ENCODE data around the gene ARHGAP28.
"Not testable (repeated sequence)": the region's sequence is repeated elsewhere in the genome, so short reads cannot be mapped to it uniquely, and the experiment has no call there.

The ARHGAP28 gene

DNA sequence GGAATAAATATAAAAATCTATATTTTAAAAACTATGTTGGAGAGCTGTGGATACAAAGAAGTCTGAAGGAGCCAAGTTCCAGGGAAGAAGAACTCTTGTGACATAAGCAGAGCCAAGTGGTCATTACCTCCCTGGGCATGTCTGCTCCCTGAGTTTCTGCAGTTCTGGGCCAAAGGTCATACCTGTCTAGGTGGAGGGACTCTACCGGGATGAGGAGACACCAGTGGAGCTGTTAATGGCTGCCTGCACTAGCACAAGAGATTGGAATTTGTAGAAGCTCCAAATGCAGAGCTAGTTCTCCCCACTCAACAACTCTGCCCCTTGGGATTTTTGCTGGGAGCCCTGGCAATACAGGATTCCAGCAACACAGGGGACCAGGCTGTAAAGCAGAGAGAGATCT, 89.8 kb downstream of the ARHGAP28 start:
- H3K4me3 ChIP-seq (ENCODE audit: low read depth, low read length), result no peak overlapping the region
- DNase-seq, result no peak
- TF ChIP-seq, protein P1, sequence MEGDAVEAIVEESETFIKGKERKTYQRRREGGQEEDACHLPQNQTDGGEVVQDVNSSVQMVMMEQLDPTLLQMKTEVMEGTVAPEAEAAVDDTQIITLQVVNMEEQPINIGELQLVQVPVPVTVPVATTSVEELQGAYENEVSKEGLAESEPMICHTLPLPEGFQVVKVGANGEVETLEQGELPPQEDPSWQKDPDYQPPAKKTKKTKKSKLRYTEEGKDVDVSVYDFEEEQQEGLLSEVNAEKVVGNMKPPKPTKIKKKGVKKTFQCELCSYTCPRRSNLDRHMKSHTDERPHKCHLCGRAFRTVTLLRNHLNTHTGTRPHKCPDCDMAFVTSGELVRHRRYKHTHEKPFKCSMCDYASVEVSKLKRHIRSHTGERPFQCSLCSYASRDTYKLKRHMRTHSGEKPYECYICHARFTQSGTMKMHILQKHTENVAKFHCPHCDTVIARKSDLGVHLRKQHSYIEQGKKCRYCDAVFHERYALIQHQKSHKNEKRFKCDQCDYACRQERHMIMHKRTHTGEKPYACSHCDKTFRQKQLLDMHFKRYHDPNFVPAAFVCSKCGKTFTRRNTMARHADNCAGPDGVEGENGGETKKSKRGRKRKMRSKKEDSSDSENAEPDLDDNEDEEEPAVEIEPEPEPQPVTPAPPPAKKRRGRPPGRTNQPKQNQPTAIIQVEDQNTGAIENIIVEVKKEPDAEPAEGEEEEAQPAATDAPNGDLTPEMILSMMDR (IDR thresholded peaks at IDR 0.05; ENCODE audit: low read depth, low read length, missing control alignments), result no peak
- H3K36me3 ChIP-seq (replicated peaks), result no peaks in the 10 kb centered on the region
- no peaks in the 10 kb centered on the region for H3K27me3 ChIP-seq (replicated peaks)
- in situ Hi-C loops (cut with HindIII; ENCODE audit: low pct_ligation_motif_present, low sequenced_read_pairs), result no loop called here
- H3K27ac ChIP-seq, result no peak overlapping the region

DNA sequence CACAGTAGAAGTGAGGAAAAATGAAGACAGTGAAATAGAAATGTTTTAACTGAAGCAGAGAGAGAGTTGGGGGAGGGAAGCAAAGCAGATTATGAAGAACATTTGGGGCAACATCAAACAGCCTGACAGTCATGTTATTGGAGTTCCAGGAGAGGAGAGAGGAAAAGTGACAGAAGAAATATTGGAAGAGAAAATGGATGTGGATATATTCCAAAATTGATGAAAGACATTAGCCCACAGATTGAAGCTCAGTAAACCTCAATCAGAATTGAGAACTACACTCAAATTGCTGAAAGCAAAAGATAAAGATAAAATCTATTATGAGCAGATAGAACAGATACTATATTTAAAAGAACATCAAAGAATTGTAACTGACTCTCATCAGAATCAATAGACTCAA, 90.8 kb downstream of the ARHGAP28 start:
- TF ChIP-seq, protein P1 (IDR thresholded peaks at IDR 0.05; ENCODE audit: low read depth, low read length, missing control alignments), result no peak
- Histone ChIP-seq H3K36me3 (replicated peaks) (no peaks in the 10 kb centered on the region), H3K4me3 (ENCODE audit: low read depth, low read length) (no peak overlapping the region), H3K27me3 (replicated peaks) (no peaks in the 10 kb centered on the region), H3K27ac (no peak overlapping the region)
- in situ Hi-C loops (cut with HindIII; ENCODE audit: low pct_ligation_motif_present, low sequenced_read_pairs), result no loop called here
- no peak for DNase-seq

DNA sequence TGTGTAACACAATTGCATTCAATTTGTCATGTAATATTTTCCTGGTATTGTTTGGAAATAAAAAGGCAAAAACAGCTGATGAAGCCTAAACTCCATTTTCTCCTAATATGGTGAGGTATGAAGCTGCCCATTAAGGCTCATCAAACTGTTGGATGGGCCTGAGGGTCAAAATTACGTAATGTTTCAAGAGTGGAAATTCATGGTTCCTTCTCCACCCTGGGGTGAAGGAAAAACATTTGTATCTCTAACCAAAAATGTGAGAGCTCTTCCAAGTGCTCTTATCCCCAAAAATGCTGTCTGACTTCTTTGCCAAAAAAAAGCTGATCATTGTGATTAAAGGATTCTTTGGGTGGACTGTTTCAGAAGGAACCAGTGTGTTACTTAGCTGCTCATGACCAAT, 91.8 kb downstream of the ARHGAP28 start:
- Histone ChIP-seq H3K27ac (no peak overlapping the region), H3K4me3 (ENCODE audit: low read depth, low read length) (no peak overlapping the region), H3K27me3 (replicated peaks) (no peaks in the 10 kb centered on the region), H3K36me3 (replicated peaks) (no peaks in the 10 kb centered on the region)
- DNase-seq, result no peak
- in situ Hi-C loops (cut with HindIII; ENCODE audit: low pct_ligation_motif_present, low sequenced_read_pairs), result no loop called here
- TF ChIP-seq, protein P1 (IDR thresholded peaks at IDR 0.05; ENCODE audit: low read depth, low read length, missing control alignments), result no peak

GRCh38 chr18:6827161-6827560, 97.6 kb downstream of the ARHGAP28 start:
- H3K27ac ChIP-seq; in situ Hi-C loops (cut with HindIII; ENCODE audit: low pct_ligation_motif_present, low sequenced_read_pairs); DNase-seq; H3K27me3 ChIP-seq (replicated peaks); H3K4me3 ChIP-seq (ENCODE audit: low read depth, low read length); H3K36me3 ChIP-seq (replicated peaks): not testable (repeated sequence)

DNA sequence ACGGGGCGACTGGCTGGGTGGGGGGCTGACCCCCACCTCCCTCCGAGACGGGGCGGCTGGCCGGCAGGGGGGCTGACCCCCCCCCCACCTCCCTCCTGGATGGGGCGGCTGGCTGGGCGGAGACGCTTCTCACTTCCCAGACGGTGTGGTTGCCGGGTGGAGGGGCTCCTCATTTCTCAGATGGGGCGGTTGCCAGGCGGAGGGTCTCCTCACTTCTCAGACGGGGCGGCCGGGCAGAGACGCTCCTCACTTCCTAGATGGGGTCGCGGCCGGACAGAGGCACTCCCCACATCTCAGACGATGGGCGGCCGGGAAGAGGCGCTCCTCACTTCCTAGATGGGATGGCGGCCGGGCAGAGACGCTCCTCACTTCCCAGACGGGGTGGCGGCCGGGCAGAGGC, 98.0 kb downstream of the ARHGAP28 start:
- in situ Hi-C loops (cut with HindIII; ENCODE audit: low pct_ligation_motif_present, low sequenced_read_pairs); DNase-seq; H3K4me3 ChIP-seq (ENCODE audit: low read depth, low read length); H3K27me3 ChIP-seq (replicated peaks); H3K27ac ChIP-seq; H3K36me3 ChIP-seq (replicated peaks): not testable (repeated sequence)

DNA sequence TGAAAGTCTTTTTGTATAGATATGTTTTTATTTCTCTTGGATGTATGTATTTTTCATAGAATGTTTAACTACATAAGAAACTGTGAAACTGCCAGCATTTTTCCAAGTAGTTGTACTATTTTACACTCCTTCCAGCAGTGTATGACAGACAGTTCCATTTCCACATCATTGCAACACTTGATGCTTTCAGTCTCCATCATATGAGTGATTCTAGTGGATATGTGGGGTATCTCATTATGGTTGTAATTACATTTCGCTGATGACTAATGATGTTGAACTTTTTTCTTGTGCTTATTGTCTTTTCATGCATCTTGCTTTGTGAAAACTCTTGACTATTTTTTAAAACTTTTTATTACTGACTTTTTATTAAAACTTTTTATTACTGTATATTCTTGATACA, 101.4 kb downstream of the ARHGAP28 start:
- Histone ChIP-seq H3K27me3 (replicated peaks) (no peaks in the 10 kb centered on the region), H3K36me3 (replicated peaks) (no peaks in the 10 kb centered on the region), H3K27ac (no peak overlapping the region), H3K4me3 (ENCODE audit: low read depth, low read length) (no peak overlapping the region)
- TF ChIP-seq, protein P1 (IDR thresholded peaks at IDR 0.05; ENCODE audit: low read depth, low read length, missing control alignments), result no peak
- in situ Hi-C loops (cut with HindIII; ENCODE audit: low pct_ligation_motif_present, low sequenced_read_pairs), result no loop called here
- no peak for DNase-seq

DNA sequence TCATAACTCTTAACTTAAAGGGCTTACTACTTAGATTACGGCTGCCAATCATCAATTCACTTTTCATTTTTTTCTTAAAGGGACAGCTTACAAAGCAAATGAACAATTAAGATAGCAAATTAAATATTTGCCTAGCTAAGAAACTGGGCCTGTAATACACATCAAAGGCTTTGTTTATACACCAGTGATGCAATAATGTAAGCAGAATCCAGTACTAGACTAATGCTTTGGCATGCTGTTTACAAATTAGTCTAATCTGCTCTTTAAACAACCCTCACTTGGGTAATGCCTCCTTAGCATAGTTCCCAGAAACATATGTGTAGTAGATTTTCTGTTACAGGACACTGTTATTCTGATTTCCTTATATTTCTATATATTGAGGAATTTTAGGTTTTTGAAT, 105.8 kb downstream of the ARHGAP28 start:
- TF ChIP-seq, protein P1 (IDR thresholded peaks at IDR 0.05; ENCODE audit: low read depth, low read length, missing control alignments), result no peak
- H3K27me3 ChIP-seq (replicated peaks), result no peaks in the 10 kb centered on the region
- in situ Hi-C loops (cut with HindIII; ENCODE audit: low pct_ligation_motif_present, low sequenced_read_pairs), result no loop called here
- no peak overlapping the region for H3K4me3 ChIP-seq (ENCODE audit: low read depth, low read length)
- no peaks in the 10 kb centered on the region for H3K36me3 ChIP-seq (replicated peaks)
- DNase-seq, result no peak
- H3K27ac ChIP-seq, result no peak overlapping the region
